ENCODE results near the gene FAXC. TPM values are rescaled to one million over a fixed set of nuclear protein-coding genes. Genes with fewer than 3 reads are reported as not detected.

FAXC gene
- total RNA-seq, 4 donors from 2014 or later = 0.20 to 1.5 (median 0.80) TPM; not detected in 1

- ATAC-seq (no peak), DNase-seq (no peak)
- no peak overlapping the region for H3K4me3 ChIP-seq
- TF ChIP-seq CTCF (IDR thresholded peaks at IDR 0.05 in 4 of 5, conservative IDR thresholded peaks at IDR 0.05 in 1 of 5) (no peak), POLR2A (IDR thresholded peaks at IDR 0.05) (no peak)
- peaks cover 0 to 5% (median 0%) of the 10 kb centered on the region in 3 donors for H3K27me3 ChIP-seq
- in situ Hi-C loops (cut with MboI; ENCODE audit: low sequenced_read_pairs in 4 of 4) (no loop called here), intact Hi-C loops (cut with DNase I; ENCODE audit: low total_unique reads) (no loop called here)
- H3K9me3 ChIP-seq = no peaks in the 10 kb centered on the region
- peaks cover 0 to 4% of the 10 kb centered on the region in 2 donors for H3K36me3 ChIP-seq
- H3K4me1 ChIP-seq = no peaks in the 10 kb centered on the region
- no peak overlapping the region for H3K27ac ChIP-seq
Observed at GRCh38 chr6:99364026-99364425, 14.6 kb upstream of the FAXC start.

- Histone ChIP-seq H3K9me3 (no peaks in the 10 kb centered on the region), H3K27ac (no peak overlapping the region), H3K4me1 (no peaks in the 10 kb centered on the region), H3K27me3 (peaks cover 0 to 5% (median 0%) of the 10 kb centered on the region in 3 donors), H3K36me3 (no peaks in the 10 kb centered on the region), H3K4me3 (no peak overlapping the region)
- intact Hi-C loops (cut with DNase I; ENCODE audit: low total_unique reads) (no loop called here), in situ Hi-C loops (cut with MboI; ENCODE audit: low sequenced_read_pairs in 4 of 4) (no loop called here)
- DNase-seq = no peak
- ATAC-seq = no peak
- no peak for TF ChIP-seq POLR2A (IDR thresholded peaks at IDR 0.05)
- no peak for TF ChIP-seq CTCF (IDR thresholded peaks at IDR 0.05 in 4 of 5, conservative IDR thresholded peaks at IDR 0.05 in 1 of 5)
Observed at GRCh38 chr6:99362678-99363268, 13.3 kb upstream of the FAXC start.

- intact Hi-C loops (cut with DNase I; ENCODE audit: low total_unique reads) = no loop called here
- no peaks in the 10 kb centered on the region for H3K36me3 ChIP-seq
- TF ChIP-seq POLR2A (IDR thresholded peaks at IDR 0.05) (no peak), CTCF (IDR thresholded peaks at IDR 0.05 in 4 of 5, conservative IDR thresholded peaks at IDR 0.05 in 1 of 5) (no peak)
- H3K27ac ChIP-seq = no peak overlapping the region
- no peak overlapping the region for H3K4me3 ChIP-seq
- no peak for DNase-seq
- no peaks in the 10 kb centered on the region for H3K9me3 ChIP-seq
- peaks cover 0 to 6% (median 6%) of the 10 kb centered on the region in 3 donors for H3K27me3 ChIP-seq
- in situ Hi-C loops (cut with MboI; ENCODE audit: low sequenced_read_pairs in 4 of 4) = no loop called here
- H3K4me1 ChIP-seq = no peaks in the 10 kb centered on the region
- no peak for ATAC-seq
Observed at GRCh38 chr6:99359800-99360199, 10.3 kb upstream of the FAXC start.

GRCh38 chr6:99356641-99357040 is 7.2 kb upstream of the FAXC start:
- H3K36me3 ChIP-seq = no peaks in the 10 kb centered on the region
- in situ Hi-C loops (cut with MboI; ENCODE audit: low sequenced_read_pairs in 4 of 4) = no loop called here
- no peak for TF ChIP-seq POLR2A (IDR thresholded peaks at IDR 0.05)
- TF ChIP-seq CTCF (IDR thresholded peaks at IDR 0.05 in 4 of 5, conservative IDR thresholded peaks at IDR 0.05 in 1 of 5) = no peak
- H3K9me3 ChIP-seq = no peaks in the 10 kb centered on the region
- H3K4me1 ChIP-seq = no peaks in the 10 kb centered on the region
- DNase-seq (no peak), ATAC-seq (no peak)
- H3K27ac ChIP-seq = no peak overlapping the region
- intact Hi-C loops (cut with DNase I; ENCODE audit: low total_unique reads) = no loop called here
- H3K27me3 ChIP-seq = peaks cover 0 to 24% (median 10%) of the 10 kb centered on the region in 3 donors
- no peak overlapping the region for H3K4me3 ChIP-seq

- Histone ChIP-seq H3K27ac (no peak overlapping the region), H3K4me1 (no peaks in the 10 kb centered on the region), H3K36me3 (no peaks in the 10 kb centered on the region), H3K27me3 (peaks cover 16 to 27% (median 25%) of the 10 kb centered on the region in 3 donors), H3K4me3 (no peak overlapping the region), H3K9me3 (no peaks in the 10 kb centered on the region)
- DNase-seq (no peak), ATAC-seq (no peak)
- TF ChIP-seq POLR2A (IDR thresholded peaks at IDR 0.05) (no peak), CTCF (IDR thresholded peaks at IDR 0.05 in 4 of 5, conservative IDR thresholded peaks at IDR 0.05 in 1 of 5) (no peak)
- intact Hi-C loops (cut with DNase I; ENCODE audit: low total_unique reads) = no loop called here
- in situ Hi-C loops (cut with MboI; ENCODE audit: low sequenced_read_pairs in 4 of 4) = no loop called here
Observed at GRCh38 chr6:99354983-99355382, 5.5 kb upstream of the FAXC start.
